ENCODE measurements around the gene RCAN3.

Gene RCAN3

GRCh38 chr1:24558455-24558854 lies 55.8 kb downstream of the RCAN3 start:
- no peak overlapping the region for H3K4me3 ChIP-seq (ENCODE audit: insufficient read depth, low read depth, low read length)
- 92 to 97% methylated on average over 7 of the region's 7 CpGs for WGBS, 2 experiments
- peaks cover 12% of the 10 kb centered on the region for H3K4me1 ChIP-seq (ENCODE audit: control insufficient read depth, insufficient read depth, low read length)
- no peaks in the 10 kb centered on the region for H3K36me3 ChIP-seq (ENCODE audit: control insufficient read depth, insufficient read depth, low read length)
- no peaks in the 10 kb centered on the region for H3K9me3 ChIP-seq (ENCODE audit: control insufficient read depth, low read length)
- H3K27ac ChIP-seq (ENCODE audit: insufficient read depth, low read depth, low read length, poor library complexity, severe bottlenecking), result no peak overlapping the region
- H3K27me3 ChIP-seq (ENCODE audit: control insufficient read depth, insufficient read depth, low read length, poor library complexity, severe bottlenecking), result peaks cover 44% of the 10 kb centered on the region

- Histone ChIP-seq H3K9me3 (ENCODE audit: control insufficient read depth, low read length) (no peaks in the 10 kb centered on the region), H3K27me3 (ENCODE audit: control insufficient read depth, insufficient read depth, low read length, poor library complexity, severe bottlenecking) (peaks cover 44% of the 10 kb centered on the region), H3K27ac (ENCODE audit: insufficient read depth, low read depth, low read length, poor library complexity, severe bottlenecking) (no peak overlapping the region), H3K36me3 (ENCODE audit: control insufficient read depth, insufficient read depth, low read length) (no peaks in the 10 kb centered on the region), H3K4me3 (ENCODE audit: insufficient read depth, low read depth, low read length) (no peak overlapping the region), H3K4me1 (ENCODE audit: control insufficient read depth, insufficient read depth, low read length) (peaks cover 12% of the 10 kb centered on the region)
- 80 to 85% methylated on average over 12 of the region's 12 CpGs for whole genome bisulfite sequencing, 2 experiments
Observed at GRCh38 chr1:24558902-24559791, 56.5 kb downstream of the RCAN3 start.

- Histone ChIP-seq H3K27ac (ENCODE audit: insufficient read depth, low read depth, low read length, poor library complexity, severe bottlenecking) (no peak overlapping the region), H3K36me3 (ENCODE audit: control insufficient read depth, insufficient read depth, low read length) (no peaks in the 10 kb centered on the region), H3K9me3 (ENCODE audit: control insufficient read depth, low read length) (no peaks in the 10 kb centered on the region), H3K4me1 (ENCODE audit: control insufficient read depth, insufficient read depth, low read length) (peaks cover 10% of the 10 kb centered on the region), H3K27me3 (ENCODE audit: control insufficient read depth, insufficient read depth, low read length, poor library complexity, severe bottlenecking) (peaks cover 32% of the 10 kb centered on the region), H3K4me3 (ENCODE audit: insufficient read depth, low read depth, low read length) (no peak overlapping the region)
- 91 to 97% methylated on average over 6 of the region's 6 CpGs for WGBS, 2 experiments
Observed at GRCh38 chr1:24560361-24560760, 57.7 kb downstream of the RCAN3 start.

GRCh38 chr1:24562625-24563024 lies 60.0 kb downstream of the RCAN3 start:
- H3K27ac ChIP-seq (ENCODE audit: insufficient read depth, low read depth, low read length, poor library complexity, severe bottlenecking), result no peak overlapping the region
- no peak overlapping the region for H3K4me3 ChIP-seq (ENCODE audit: insufficient read depth, low read depth, low read length)
- H3K36me3 ChIP-seq (ENCODE audit: control insufficient read depth, insufficient read depth, low read length), result no peaks in the 10 kb centered on the region
- peaks cover 9% of the 10 kb centered on the region for H3K27me3 ChIP-seq (ENCODE audit: control insufficient read depth, insufficient read depth, low read length, poor library complexity, severe bottlenecking)
- H3K4me1 ChIP-seq (ENCODE audit: control insufficient read depth, insufficient read depth, low read length), result no peaks in the 10 kb centered on the region
- H3K9me3 ChIP-seq (ENCODE audit: control insufficient read depth, low read length), result no peaks in the 10 kb centered on the region

- Histone ChIP-seq H3K36me3 (ENCODE audit: control insufficient read depth, insufficient read depth, low read length) (no peaks in the 10 kb centered on the region), H3K4me3 (ENCODE audit: insufficient read depth, low read depth, low read length) (no peak overlapping the region), H3K4me1 (ENCODE audit: control insufficient read depth, insufficient read depth, low read length) (no peaks in the 10 kb centered on the region), H3K9me3 (ENCODE audit: control insufficient read depth, low read length) (no peaks in the 10 kb centered on the region), H3K27ac (ENCODE audit: insufficient read depth, low read depth, low read length, poor library complexity, severe bottlenecking) (no peak overlapping the region), H3K27me3 (ENCODE audit: control insufficient read depth, insufficient read depth, low read length, poor library complexity, severe bottlenecking) (no peaks in the 10 kb centered on the region)
- WGBS, 2 experiments, result 50 to 83% methylated on average over 1 to 2 of the region's 2 CpGs
Observed at GRCh38 chr1:24564695-24565094, 62.1 kb downstream of the RCAN3 start.

GRCh38 chr1:24566236-24566867 lies 63.7 kb downstream of the RCAN3 start:
- Histone ChIP-seq H3K4me3 (ENCODE audit: insufficient read depth, low read depth, low read length) (no peak overlapping the region), H3K27me3 (ENCODE audit: control insufficient read depth, insufficient read depth, low read length, poor library complexity, severe bottlenecking) (no peaks in the 10 kb centered on the region), H3K4me1 (ENCODE audit: control insufficient read depth, insufficient read depth, low read length) (no peaks in the 10 kb centered on the region), H3K27ac (ENCODE audit: insufficient read depth, low read depth, low read length, poor library complexity, severe bottlenecking) (no peak overlapping the region), H3K36me3 (ENCODE audit: control insufficient read depth, insufficient read depth, low read length) (no peaks in the 10 kb centered on the region), H3K9me3 (ENCODE audit: control insufficient read depth, low read length) (no peaks in the 10 kb centered on the region)
- 92 to 96% methylated on average over 3 of the region's 3 CpGs for WGBS, 2 experiments

- H3K4me1 ChIP-seq (ENCODE audit: control insufficient read depth, insufficient read depth, low read length), result no peaks in the 10 kb centered on the region
- H3K27me3 ChIP-seq (ENCODE audit: control insufficient read depth, insufficient read depth, low read length, poor library complexity, severe bottlenecking), result no peaks in the 10 kb centered on the region
- no peak overlapping the region for H3K4me3 ChIP-seq (ENCODE audit: insufficient read depth, low read depth, low read length)
- no peak overlapping the region for H3K27ac ChIP-seq (ENCODE audit: insufficient read depth, low read depth, low read length, poor library complexity, severe bottlenecking)
- no peaks in the 10 kb centered on the region for H3K9me3 ChIP-seq (ENCODE audit: control insufficient read depth, low read length)
- H3K36me3 ChIP-seq (ENCODE audit: control insufficient read depth, insufficient read depth, low read length), result no peaks in the 10 kb centered on the region
- 83 to 87% methylated on average over 17 of the region's 17 CpGs for WGBS, 2 experiments
Observed at GRCh38 chr1:24567792-24568388, 65.3 kb downstream of the RCAN3 start.

- no peaks in the 10 kb centered on the region for H3K9me3 ChIP-seq (ENCODE audit: control insufficient read depth, low read length)
- H3K4me3 ChIP-seq (ENCODE audit: insufficient read depth, low read depth, low read length), result no peak overlapping the region
- H3K36me3 ChIP-seq (ENCODE audit: control insufficient read depth, insufficient read depth, low read length), result no peaks in the 10 kb centered on the region
- WGBS, 2 experiments, result 75 to 92% methylated on average over 1 to 2 of the region's 2 CpGs
- H3K27me3 ChIP-seq (ENCODE audit: control insufficient read depth, insufficient read depth, low read length, poor library complexity, severe bottlenecking), result no peaks in the 10 kb centered on the region
- no peak overlapping the region for H3K27ac ChIP-seq (ENCODE audit: insufficient read depth, low read depth, low read length, poor library complexity, severe bottlenecking)
- no peaks in the 10 kb centered on the region for H3K4me1 ChIP-seq (ENCODE audit: control insufficient read depth, insufficient read depth, low read length)
Observed at GRCh38 chr1:24568475-24568874, 65.8 kb downstream of the RCAN3 start.

GRCh38 chr1:24570265-24571125 lies 67.9 kb downstream of the RCAN3 start:
- H3K4me3 ChIP-seq (ENCODE audit: insufficient read depth, low read depth, low read length), result no peak overlapping the region
- 85% methylated on average over 9 to 10 of the region's 10 CpGs for WGBS, 2 experiments

More at GRCh38 chr1:24570265-24571125, 67.9 kb downstream of the RCAN3 start:
- H3K27ac ChIP-seq (ENCODE audit: insufficient read depth, low read depth, low read length, poor library complexity, severe bottlenecking), result no peak overlapping the region
- no peaks in the 10 kb centered on the region for H3K36me3 ChIP-seq (ENCODE audit: control insufficient read depth, insufficient read depth, low read length)
- H3K9me3 ChIP-seq (ENCODE audit: control insufficient read depth, low read length), result no peaks in the 10 kb centered on the region
- H3K27me3 ChIP-seq (ENCODE audit: control insufficient read depth, insufficient read depth, low read length, poor library complexity, severe bottlenecking), result no peaks in the 10 kb centered on the region
- H3K4me1 ChIP-seq (ENCODE audit: control insufficient read depth, insufficient read depth, low read length), result no peaks in the 10 kb centered on the region
